Colonic mucosa (tissue), 4 donors: Measurements from ENCODE around the gene ZSCAN16. TPM values are rescaled to one million over a fixed set of nuclear protein-coding genes. Genes with fewer than 3 reads are reported as not detected.

Experiments
- DNase-seq: peaks from one replicate; pipeline ENCODE4 v3.0.0-alpha.2; 2020
- H3K27ac ChIP-seq: fragments of 200-600 bp; one replicate; pipeline ENCODE4 v1.8.0; 2021
- H3K27me3 ChIP-seq: fragments of 200-600 bp; one replicate; pipeline ENCODE4 v1.8.0; 2021
- H3K36me3 ChIP-seq: fragments of 200-600 bp; one replicate; pipeline ENCODE4 v1.8.0; 2021
- H3K4me1 ChIP-seq: fragments of 200-600 bp; one replicate; pipeline ENCODE4 v1.8.0; 2021; ENCODE audit warnings: mild to moderate bottlenecking
- H3K4me3 ChIP-seq: fragments of 200-600 bp; one replicate; pipeline ENCODE4 v1.8.0; 2021
- H3K9ac ChIP-seq, 2 donors: one replicate each; pipeline ENCODE4 v1.7.0; 2013; ENCODE audit warnings: control low read depth in 2 of 2, low read depth in 2 of 2, low read length in 2 of 2
- H3K9me3 ChIP-seq: fragments of 200-600 bp; one replicate; pipeline ENCODE4 v1.8.0; 2021
- CTCF ChIP-seq: fragments of 200-600 bp; IDR thresholded peaks from one replicate; pipeline ENCODE4 v1.8.0; 2022; ENCODE audit warnings: antibody characterized with exemption, mild to moderate bottlenecking
- intact Hi-C: fragments of 100-400 bp; cut with DNase I; formaldehyde crosslinking; loops from one replicate; pipeline ENCODE4 v1.14.1; 2022
- total RNA-seq, 2 donors: library from RNA; stranded (reverse); fragmentation: NEBNext Ultra II Directional in 1 of 2; extraction: Animal tissue kit (Norgen Biotek cat#: 25700) in 1 of 2; gene quantifications; one replicate each; pipeline ENCODE4 v1.2.1, GENCODE V29; 2021
- donor health status: healthy.
- donor health status: DM: no; HTN: no; CAD: no.
- donor health status: DM: no; HTN: no; CAD: no.

ZSCAN16 gene
- total RNA-seq, 2 donors from 2014 or later = 8.3 to 8.7 TPM

DNA sequence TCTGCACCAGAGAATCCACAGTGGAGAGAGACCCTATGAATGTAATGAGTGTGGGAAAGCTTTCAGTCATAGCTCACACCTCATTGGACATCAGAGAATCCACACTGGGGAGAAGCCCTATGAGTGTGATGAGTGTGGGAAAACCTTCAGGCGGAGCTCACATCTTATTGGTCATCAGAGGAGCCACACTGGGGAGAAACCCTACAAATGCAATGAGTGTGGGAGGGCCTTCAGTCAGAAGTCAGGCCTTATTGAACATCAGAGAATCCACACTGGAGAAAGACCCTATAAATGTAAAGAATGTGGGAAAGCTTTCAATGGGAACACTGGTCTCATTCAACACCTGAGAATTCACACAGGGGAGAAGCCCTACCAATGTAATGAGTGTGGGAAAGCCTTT, 29.1 kb downstream of the ZSCAN16 start:
- Histone ChIP-seq H3K4me1 (no peaks in the 10 kb centered on the region), H3K36me3 (peaks cover 18% of the 10 kb centered on the region), H3K9ac (no peak overlapping the region), H3K9me3 (no peaks in the 10 kb centered on the region), H3K27me3 (no peaks in the 10 kb centered on the region), H3K27ac (no peak overlapping the region), H3K4me3 (no peak overlapping the region)
- no peak for TF ChIP-seq CTCF
- no peak for DNase-seq
- intact Hi-C loops = no loop called here

DNA sequence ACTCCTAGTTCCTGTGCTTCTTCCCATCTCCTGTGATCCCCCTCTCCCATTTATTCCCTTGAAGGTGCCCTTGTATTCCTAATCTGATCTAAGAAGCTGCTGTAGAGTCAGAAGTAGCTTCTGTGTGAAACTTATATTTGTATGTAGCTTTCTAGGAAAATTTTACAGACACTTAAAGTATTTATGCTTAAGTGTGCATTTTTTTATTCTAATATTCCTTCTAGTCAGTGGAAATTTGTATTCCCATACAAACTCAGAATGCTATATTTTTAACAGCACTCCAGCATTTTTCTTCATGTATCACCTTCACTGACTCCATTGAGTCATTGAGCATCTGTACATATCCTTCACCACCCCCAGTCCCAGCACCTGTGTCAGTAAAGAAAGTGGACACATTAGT, 29.9 kb downstream of the ZSCAN16 start:
- H3K9me3 ChIP-seq = no peaks in the 10 kb centered on the region

GRCh38 chr6:28158318-28158717, 33.9 kb downstream of the ZSCAN16 start:
- Histone ChIP-seq H3K4me1 (no peaks in the 10 kb centered on the region), H3K27me3 (no peaks in the 10 kb centered on the region), H3K4me3 (no peak overlapping the region), H3K27ac (no peak overlapping the region), H3K36me3 (peaks cover 10% of the 10 kb centered on the region), H3K9me3 (no peaks in the 10 kb centered on the region), H3K9ac (no peak overlapping the region)
- intact Hi-C loops = no loop called here
- DNase-seq = no peak
- TF ChIP-seq CTCF = no peak

More for the DNA sequence above, 29.9 kb downstream of the ZSCAN16 start:
- no peak overlapping the region for H3K9ac ChIP-seq
- no peak overlapping the region for H3K4me3 ChIP-seq
- H3K27me3 ChIP-seq = no peaks in the 10 kb centered on the region
- no peaks in the 10 kb centered on the region for H3K4me1 ChIP-seq
- no peak for TF ChIP-seq CTCF
- no peak overlapping the region for H3K27ac ChIP-seq
- intact Hi-C loops = no loop called here
- DNase-seq = no peak
- H3K36me3 ChIP-seq = peaks cover 18% of the 10 kb centered on the region

DNA sequence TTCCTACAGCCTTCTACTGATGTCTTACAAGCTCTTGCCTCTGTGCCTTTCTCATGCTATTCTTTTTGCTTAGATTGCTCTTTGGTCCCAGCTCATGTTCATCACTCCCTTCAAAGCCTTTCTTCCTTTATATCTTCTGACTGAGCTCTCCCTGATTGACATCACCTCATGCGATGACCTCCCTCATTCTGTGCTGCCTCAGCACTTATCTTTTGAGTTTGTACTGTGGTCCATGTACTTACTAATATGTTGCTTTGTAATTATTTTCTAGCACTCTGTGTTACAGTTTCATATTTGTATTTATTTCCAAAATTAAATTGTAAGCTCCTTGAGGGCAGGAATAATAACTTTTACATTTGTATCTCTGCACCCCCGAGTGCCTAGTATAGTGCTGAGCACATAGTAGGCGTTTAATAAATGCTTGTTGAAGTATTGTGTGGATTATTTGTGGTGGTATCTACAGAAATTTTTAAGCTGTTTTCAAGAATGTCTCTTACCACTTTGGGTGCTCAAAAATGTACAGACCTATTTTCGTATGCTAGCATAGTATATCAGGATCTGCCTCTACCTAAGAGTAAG, 34.7 kb downstream of the ZSCAN16 start:
- DNase-seq = no peak
- peaks cover 2% of the 10 kb centered on the region for H3K36me3 ChIP-seq
- no peaks in the 10 kb centered on the region for H3K9me3 ChIP-seq
- no peak for TF ChIP-seq CTCF
- H3K4me1 ChIP-seq = no peaks in the 10 kb centered on the region
- no peaks in the 10 kb centered on the region for H3K27me3 ChIP-seq
- H3K4me3 ChIP-seq = no peak overlapping the region
- intact Hi-C loops = no loop called here
- H3K27ac ChIP-seq = no peak overlapping the region
- H3K9ac ChIP-seq = no peak overlapping the region

- TF ChIP-seq CTCF = no peak
Observed at GRCh38 chr6:28160233-28160632, 35.8 kb downstream of the ZSCAN16 start.

More at GRCh38 chr6:28160233-28160632, 35.8 kb downstream of the ZSCAN16 start:
- H3K9ac ChIP-seq = no peak overlapping the region
- intact Hi-C loops = no loop called here
- no peaks in the 10 kb centered on the region for H3K4me1 ChIP-seq
- no peaks in the 10 kb centered on the region for H3K27me3 ChIP-seq
- H3K4me3 ChIP-seq = no peak overlapping the region
- no peaks in the 10 kb centered on the region for H3K9me3 ChIP-seq
- no peak for DNase-seq
- H3K36me3 ChIP-seq = no peaks in the 10 kb centered on the region
- H3K27ac ChIP-seq = no peak overlapping the region
